GM21529 (cell line): Measurements from ENCODE around the gene EVA1A.

Experiments
- ATAC-seq: cut with Tn5 transposase; IDR thresholded peaks from one replicate; pipeline ENCODE4 v1.9.1; 2021; ENCODE audit not compliant: unreplicated experiment

EVA1A gene

DNA sequence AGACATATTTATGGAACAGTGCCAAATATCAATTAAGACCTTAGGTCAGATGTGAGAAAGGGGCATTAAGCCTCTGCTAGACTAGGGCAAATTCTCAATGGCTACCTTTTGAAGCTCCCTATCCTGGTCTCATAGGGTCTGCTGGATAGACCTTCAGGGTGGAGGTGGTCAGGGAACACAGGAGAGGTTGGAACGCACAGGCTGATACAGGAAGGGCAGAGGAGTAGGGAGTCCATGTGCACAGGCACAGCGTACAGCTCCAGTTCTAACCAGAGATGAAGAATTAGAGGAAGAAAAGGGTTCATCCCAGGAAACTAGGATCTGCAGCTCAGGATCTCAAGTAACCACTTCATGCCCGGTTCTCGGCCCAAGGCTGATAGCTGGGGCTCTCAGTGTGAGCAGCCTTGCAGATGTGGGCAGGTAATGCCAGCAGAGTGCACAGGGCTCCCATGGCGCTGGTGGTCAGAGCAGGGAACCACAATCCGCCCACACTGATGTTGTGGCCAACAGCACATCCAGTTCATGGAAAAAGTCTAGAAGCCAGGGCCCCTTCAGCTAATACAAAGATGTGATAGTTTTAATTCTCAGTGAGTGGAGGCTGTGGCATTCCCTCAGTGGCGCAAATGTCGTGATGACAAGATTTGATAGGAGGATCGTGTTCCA, 3.4 kb upstream of the EVA1A start:
- ATAC-seq, result no peak

DNA sequence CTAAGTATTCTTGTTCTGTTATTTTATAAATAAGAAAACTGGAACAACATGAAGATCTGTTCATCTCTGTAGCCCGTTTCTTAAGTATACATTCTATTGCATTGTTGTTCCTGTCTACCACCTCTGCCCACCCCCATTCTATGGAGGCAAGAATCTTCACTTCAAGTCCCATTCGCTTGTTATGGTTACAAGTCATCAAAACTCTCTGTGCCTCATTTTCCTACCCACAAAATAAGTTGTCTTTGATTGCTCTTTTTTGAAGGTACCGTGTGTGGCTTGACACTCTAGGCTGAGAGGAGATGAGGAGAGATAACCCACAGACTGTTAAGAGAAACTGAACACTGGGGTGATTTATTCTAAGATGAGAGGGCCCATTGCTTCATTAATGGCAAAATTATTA, 2.9 kb upstream of the EVA1A start:
- ATAC-seq, result no peak

DNA sequence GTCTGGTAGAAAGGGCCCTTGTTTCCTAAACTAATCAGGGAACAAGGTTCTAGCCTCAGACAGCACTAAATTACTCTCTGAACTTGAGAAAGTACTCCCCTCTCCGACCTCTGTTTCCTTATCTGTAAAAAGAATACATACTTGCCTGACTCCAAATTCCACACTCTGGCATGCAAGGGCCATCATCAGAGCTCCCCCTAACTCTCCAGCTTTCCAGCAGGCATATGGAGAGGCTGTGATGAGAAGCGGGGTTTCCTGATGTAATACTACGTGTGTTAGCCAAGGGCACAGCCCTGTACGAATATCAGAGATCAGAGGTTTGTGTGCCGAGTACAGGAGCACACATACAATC, 1.8 kb upstream of the EVA1A start:
- no peak for ATAC-seq

DNA sequence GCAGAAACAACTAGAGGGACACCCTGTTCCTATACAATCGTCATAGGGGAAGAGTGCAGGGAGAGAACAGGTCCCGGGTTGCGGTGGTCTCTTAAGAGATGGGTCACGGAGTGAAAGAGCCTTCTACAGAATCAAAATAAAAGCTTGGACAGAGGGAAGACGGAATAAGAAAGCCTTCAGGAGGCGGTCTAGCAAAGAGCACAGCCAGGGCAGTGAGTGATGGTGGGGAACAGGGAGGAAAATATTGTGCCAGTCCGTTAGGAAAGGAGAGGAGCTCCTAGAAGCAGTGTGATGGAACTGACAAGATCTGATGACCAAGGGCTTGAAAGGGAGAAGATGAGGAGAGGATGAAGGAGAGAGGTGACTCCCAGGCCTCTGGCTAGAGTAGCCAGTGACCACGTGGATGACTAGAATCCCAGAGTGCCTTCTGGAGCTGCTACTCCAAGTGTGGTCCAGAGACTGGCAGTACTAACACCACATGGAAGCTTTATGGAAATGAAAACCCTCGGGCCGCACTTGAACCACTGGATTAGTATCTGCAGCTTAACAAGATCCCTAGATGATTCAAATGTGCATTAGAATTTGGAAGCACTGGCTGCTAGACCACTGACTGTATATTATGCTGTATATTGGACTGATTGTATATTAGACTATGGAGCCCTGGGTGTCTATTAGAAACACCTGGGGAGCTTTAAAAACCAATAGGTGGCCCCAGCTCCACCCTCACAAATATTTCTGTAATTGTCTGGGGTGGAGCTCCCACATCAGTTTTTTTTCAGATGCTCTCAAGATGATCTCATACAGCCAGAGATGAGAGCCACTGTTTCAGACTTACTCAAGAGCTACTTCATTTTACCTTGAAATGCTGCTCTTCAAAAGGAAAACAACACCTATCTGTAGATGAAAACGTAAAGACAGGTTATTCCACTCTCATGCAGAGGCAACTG, 1.1 kb upstream of the EVA1A start:
- ATAC-seq, result no peak

DNA sequence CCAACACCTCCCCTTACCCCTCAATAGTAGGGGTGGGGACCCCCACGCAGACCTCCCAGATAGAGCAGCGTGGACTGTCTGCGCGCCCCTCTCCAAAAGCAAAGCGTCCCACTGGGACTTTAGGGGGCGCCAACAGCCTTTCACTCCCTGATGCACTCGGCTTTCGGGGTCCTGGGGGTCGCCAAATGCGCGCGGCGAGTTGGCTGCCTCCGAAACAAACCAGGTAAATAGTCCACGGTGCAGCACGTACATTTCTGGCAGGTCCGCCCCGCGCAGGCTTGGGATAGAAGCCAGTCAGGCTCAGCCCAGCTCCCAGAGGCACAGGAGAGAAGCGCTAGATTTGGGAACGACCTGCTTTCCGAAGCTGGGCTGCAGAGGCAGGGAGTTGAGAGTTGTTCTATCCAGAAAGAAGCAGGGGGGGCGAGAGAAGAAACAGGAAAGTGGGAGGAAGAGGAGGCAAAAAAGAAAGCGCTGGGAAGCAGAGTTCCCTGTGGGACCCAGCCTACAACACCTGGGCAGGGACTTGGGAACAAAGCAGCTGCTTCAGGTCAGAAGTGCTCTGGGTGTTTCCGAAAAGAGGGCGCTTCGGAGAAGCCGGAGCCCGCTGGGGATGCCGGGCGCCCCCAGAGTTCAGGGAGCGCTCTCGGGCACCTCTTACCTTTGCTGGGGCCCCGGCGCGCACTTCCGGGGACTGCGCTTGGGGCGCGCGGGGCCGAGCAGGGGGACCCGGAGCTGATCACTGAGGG, 544 bp downstream of the EVA1A start:
- no peak for ATAC-seq

DNA sequence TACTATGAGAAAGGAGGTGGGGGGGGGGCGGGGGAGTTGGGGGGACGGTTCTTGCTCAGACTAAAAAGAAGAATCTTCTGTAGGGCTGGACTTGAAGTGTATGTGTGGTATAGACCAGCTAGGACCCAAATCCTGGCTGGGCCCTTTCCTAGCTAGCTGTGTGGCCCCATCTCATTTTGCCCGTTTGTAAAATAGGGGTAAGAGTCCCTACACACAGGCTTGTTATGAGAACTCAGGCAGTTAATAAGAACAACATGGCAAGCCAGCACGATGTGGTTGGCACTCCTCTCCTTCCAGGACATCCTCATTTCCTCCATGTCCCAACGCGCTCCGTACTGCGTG, 1.1 kb downstream of the EVA1A start:
- ATAC-seq, result no peak

DNA sequence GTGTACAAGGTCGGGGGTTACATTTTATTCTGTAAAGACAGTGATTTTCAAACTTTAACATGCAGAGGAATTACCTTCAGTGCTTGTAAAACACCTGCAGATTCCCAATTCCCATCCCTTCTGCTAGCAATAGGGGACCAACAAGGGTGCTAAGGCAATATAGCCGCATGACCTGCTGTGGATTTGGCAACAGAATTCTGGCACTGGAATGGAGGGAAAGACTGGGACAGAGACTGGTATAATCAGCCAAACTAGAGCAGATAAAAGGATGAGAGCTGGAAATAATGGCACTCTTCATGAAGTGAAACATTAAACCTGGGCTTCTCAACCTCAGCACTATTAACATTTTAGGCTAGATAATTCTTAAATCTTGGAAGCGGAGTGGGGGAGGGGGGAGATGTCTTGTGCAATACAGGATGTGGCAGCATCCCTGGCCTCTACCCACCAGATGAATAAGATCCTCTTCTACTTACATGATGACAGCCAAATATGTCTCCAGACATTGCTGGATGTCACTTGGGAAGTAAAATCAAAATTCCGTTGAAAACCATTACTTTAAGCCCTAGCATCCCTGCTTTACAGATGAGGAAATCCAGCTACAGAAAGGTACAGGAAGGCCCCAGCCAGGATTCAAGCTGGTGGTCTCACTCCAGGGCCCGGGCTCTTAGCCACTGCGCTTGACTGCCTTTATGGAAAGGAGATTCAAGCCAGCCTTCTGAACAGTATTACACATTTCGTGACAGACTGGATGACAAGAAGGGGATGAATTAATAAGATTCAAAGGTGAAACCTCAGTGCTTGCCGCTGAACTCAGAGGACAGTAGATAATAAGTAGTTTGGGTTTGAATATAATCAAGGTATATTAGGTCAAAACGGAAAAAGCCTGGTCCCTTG, 1.7 kb downstream of the EVA1A start:
- ATAC-seq, result no peak

DNA sequence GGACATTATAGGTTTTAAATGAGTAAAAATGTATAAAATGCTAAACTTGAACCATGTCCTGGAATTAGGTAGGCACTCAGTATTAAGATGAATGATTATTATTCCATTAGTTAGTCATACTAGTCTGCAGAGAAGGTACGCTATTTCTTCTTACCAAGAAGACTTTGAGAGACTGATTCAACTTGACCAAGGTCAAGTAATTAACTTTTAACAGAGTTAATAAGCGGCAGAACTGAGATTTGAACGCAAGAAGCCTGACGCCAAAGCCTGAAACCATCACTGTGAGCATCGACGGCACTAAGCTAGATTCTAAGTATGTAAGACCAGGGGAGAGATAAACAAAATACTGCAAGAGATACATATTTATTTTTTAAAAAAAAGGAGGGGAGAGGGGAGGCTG, 2.6 kb downstream of the EVA1A start:
- ATAC-seq, result no peak

DNA sequence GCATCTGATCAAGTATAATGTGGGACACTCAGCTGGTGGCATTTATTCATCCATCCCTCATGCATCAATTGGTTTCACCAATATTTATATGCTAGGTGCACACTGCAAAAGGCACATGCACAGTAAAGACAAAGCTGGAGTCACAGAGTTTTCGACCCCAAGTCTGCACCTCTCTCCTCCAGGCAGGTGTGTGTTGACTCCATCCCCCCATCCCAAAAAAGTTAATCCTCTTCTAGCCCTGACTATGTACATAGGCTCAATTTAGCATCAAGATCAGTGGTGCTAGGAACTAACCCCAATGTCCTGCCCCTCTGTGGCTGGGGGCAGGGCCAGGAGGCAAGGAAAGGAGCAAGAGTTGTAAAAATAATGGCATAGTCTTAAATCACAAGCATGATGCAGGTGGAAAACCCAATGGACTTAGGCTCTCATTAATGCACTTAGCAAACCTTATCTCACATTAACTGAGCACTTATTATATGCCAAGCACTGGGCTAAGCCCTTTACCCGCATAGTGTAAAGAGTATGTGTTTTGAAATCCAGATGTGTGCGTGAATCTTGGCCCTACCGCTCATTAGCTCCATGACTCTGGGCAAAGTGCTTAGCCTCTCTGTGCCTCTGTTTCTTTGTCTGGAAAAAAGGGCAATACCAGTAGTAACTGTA, 3.1 kb downstream of the EVA1A start:
- ATAC-seq, result no peak

DNA sequence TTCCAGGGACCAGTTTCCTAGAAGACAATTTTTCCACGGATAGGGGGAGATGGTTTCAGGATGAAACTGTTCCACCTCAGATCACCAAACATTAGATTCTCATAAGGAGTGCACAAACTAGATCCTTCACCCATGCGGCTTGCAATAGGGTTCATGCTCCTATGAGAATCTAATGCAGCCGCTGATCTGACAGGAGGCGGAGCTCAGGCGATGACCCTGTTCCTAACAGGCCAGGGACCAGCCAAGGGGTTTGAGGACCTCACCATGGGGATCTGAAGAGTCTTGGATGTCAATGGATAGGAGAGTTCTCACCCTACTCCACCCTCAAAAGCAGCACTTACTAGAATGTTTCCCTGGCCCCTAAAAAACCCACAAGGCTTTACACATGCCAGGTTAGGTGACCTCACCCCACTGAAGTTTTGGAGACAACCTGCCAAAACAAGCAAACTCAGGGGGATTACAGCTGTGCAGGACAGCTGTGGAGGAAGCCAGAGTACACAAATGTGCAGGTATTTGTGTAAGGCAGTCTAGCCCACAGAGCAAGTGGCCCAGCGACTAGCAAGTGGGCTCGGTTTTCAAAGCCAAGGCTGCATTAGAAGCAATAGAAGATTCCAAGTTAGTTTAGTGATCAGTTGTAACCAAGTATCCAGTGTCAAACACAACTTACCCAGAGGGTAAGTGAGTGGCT, 3.9 kb downstream of the EVA1A start:
- ATAC-seq, result no peak

DNA sequence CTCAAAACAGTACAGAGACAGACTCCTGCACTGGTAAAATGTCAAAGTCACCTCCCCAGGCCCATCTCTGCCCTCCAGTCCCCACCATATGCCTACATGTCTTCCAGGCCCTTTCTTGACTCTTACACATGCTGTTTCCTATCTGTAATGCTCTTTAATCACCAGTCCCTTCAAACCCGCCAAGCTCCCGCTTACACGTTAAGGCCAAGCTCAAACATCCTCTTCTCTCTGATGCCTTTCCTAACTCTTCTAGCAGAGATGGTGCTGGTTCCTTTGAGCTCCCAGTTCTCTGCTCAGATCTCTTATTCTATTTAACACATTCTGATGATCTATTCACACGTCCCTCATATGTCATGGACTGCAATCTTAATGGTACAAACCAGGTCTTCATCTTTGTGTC, 5.0 kb downstream of the EVA1A start:
- ATAC-seq, result no peak

DNA sequence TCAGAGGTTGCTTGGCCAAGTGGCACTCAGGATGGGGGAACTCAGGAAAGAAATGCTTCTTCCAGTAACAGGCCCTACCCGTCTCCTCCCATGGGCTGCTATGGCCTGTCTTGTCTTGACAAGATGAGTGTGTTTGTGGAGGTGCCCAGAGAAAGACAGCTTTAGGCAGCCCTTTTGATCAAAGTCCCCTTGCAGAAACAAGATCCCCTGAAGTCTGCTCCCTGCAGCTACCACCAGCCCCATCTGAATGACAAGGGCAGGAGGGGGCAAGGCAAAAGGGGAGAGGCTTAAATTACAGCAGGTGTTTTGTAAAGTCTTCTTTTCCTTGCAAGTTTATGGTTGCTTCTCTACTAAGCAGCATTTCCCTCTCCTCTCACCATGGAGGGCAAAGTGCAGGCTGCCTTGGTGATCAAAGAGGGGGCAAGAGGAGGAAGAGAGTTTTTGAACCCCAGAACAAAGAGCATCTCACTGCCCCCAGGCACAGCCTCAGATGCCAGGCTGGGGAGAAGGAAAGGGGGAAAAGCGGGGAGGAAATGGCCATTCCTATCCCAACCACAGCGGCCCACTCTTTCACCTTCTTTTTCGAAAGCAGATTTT, 6.7 kb downstream of the EVA1A start:
- ATAC-seq, result no peak

DNA sequence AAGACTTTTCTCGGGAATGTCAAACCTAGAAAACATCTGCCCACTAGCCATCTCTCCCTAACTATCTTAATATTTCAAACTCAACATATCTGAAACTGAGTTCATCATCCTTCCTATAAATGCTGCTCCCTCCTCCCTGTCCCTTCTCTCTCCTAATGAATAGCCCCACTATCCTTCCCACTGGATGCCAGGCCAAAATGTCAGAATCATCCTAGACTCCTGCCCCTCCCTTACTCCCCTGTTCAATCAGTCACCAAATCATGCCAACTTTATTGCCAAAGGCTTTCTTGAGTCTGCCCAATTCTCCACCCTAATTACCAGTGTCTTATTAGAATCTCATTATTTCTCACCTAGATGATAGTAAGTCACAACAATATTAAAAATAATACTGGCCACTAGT, 8.5 kb downstream of the EVA1A start:
- no peak for ATAC-seq

DNA sequence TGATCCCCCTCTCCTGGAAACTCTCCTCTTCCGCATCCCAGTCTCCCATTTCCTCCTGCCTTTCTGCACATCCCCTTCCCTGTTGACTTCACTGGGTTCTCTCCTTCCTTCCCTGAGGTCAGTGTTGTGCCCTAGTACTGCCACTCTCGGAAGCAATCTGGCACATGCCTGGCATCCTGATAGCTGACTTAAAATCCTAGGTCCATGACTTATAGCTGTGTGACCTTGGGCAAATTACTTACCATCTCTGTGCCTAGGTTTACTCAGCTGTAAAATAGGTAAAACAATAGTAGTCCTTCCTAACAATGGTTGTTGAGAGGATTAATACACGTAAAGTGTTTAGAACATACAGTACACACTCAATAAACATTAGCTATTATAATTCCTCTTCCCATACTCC, 9.3 kb downstream of the EVA1A start:
- no peak for ATAC-seq

DNA sequence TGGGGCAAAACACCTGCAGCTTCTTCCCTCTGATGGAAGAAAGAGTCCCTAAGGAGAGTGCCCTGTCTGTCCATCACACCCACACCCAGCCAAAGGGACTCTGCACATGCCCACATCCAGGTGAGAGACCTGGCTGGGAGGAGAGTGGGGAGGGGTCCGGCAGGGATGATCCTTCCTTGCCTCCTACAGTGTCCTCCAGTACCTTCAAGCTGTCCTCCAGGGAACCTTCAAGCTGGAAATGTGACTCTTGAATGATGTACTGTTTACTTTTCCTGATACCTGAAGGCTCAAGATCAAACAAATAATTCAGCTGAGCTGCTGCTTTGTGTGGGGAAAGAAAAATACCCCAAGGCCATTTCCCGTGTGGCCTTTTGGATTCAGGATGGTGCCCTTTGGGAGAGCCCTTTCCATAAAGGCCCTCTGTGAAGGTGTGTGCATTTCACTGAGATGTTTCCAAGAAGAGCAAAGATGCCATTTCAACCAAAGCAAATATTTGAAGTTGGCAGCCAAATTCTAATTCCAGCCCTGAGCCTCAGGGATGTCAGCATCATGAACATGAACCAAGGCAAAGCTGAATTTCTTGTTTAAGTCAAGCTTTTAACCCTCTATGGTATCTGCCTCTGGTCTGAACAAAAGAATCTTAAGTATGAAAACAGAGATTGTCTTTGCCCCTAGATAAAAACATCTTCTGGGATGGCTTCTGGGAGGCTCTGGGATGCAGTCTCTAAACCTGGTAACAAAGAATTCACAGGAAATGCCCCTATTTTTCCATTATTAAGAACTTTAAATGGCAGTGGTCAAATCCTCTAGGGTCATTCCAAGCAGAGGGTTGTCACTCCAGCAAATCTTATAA, 11.1 kb downstream of the EVA1A start:
- no peak for ATAC-seq

DNA sequence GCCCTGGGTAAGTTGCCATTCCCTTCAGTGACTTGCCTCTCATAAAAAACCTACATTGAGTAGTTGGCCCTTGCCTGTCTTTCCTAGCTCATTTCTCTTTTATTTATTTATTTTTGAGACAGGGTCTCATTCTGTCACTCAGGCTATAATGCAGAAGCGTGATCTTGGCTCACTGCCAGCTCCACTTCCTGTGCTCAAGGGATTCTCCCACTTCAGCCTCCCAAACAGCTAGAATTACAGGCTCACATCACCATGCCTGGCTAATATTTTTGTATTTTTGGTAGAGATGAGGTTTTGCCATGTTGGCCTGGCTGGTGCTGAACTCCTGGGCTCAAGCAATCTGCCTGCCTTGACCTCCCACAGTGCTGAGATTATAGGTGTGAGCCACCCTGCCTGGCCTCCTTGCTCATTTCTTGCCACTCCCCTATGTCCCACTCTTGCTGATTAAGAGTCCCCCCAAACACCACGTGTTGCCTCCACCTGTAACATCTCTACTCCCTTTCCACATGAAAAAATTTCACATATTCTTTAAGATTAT, 12.6 kb downstream of the EVA1A start:
- ATAC-seq, result no peak

DNA sequence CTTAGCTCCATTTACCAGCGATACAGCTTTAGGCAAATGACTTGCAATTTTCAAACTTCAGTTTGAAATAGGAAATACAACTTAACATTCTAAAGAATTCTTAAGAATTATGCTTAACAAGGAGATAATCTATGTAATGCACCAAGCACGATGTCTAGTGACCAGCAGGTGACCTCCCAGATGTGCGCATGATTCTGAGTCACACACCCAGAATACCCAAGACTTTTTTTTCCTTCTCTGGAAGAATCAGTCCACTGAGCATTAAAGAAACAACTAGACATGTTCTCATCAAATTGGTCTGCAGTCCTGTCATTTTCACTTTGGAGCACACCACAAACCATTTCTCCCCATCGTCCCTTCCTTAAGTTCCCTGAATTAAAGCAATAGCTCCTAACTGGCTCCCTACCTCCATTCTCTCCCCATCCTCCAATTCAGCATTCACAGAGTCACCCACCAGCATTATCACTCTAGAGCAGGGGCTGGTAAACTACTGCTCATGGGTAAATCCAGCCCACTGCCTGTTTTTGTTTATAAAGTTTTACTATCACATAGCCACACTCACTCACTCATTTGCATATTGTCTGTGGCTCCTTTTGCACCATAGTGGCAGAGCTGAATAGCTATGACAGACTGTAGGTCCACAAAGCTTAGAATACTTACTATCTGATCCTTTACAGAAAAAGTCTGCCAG, 13.2 kb downstream of the EVA1A start:
- ATAC-seq, result no peak

DNA sequence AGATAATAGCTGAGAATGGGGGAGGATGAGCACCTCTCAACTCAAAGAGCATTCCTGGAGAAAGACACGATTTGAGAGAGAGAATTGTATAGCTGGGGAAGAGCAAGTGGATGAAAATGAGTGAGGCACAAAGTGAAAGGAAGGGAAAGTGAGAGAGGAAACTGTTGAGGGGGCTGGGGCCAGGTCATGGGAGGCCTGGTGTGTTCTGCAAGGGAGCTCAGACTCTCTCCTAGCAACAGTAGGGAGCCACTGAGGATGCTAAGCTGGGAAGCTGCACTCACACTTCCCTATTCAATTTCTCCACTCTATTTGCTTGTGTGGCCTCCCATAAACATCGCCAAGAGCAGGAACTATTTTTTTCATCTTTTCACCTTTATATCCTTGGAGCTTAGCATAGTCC, 14.8 kb downstream of the EVA1A start:
- ATAC-seq, result no peak
